GM19239 (cell line): ENCODE data around the gene PPARA.

Experiments
- DNase-seq: peaks from one replicate; pipeline ENCODE4 v3.0.0; 2011; ENCODE audit warnings: low spot score; ENCODE audit not compliant: insufficient read length
- FAIRE-seq: peaks from 2 replicates; lab custom pipeline; 2011; peaks lifted over from hg19 to GRCh38; lab: Jason Lieb, UNC

PPARA gene

GRCh38 chr22:46150034-46150654, at the start of gene PPARA:
Gene PPARA (plus strand): TSS chr22:46150526. CDS start chr22:46198384, 47,858 bp downstream.
- peak; percentile 21 for FAIRE-seq
- DNase-seq, result peak; percentile 99

DNA sequence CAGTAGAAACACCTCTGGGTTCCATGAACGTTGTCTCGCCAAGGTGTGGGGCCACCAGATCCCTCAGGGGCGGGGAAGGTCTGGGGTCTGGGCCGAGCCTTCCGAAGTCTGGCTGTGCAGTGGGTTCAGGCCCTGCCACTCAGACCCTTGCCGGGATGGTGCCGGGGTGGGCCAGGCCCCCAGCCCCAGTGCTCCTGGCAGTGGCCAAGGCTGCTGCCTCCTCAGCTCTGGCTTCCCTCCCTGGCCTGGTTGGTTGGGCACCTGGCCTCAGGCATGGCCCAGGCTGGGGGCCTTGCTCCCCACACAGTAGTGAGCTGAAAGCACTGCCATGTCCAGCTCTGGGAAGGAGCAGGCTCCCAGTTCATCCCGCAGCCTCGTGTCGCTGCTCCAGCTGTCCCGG, 48.2 kb upstream of the PPARA start:
- no peak for DNase-seq

DNA sequence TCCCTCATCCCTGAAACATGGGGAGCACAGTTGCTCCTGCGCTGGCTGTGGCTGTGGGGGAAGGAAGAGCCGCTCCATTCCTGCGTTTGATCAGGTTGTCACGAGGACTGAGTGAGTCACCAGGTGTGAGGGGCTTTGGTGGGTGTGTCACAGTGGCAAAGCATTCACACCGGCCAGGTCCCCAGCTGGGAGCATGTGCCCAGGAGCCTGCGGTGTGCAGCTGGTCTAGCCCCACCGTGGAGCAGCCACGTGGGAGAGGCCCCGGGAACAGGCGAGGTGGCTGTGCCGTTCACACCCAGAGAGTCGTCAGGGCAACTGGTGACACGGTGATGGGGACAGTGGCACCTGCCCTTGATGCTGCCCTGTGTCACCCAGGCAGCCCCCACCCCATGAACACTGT, 47.6 kb upstream of the PPARA start:
- FAIRE-seq (no peak), DNase-seq (no peak)

More for the DNA sequence above, 48.2 kb upstream of the PPARA start:
- no peak for FAIRE-seq

DNA sequence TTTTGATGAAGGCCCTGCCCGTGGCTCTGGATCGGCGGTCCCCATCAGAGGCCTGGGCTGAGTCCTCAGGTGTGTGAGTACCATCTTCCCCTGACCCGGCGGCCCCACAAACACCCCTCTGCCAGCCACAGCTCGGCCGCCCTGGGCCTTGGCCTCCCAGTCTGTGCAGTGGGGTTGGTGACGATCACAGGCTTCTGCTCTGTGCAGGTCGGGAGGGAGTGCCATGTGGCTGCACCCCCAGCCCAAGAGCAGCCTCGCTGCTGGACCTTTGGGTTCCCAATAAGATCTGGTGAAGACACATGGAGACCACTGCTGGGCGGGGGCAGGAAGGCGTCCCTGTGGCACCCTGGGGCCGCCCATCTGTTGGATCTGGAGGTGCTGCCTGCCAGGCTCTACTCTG, 47.1 kb upstream of the PPARA start:
- DNase-seq (no peak), FAIRE-seq (no peak)

DNA sequence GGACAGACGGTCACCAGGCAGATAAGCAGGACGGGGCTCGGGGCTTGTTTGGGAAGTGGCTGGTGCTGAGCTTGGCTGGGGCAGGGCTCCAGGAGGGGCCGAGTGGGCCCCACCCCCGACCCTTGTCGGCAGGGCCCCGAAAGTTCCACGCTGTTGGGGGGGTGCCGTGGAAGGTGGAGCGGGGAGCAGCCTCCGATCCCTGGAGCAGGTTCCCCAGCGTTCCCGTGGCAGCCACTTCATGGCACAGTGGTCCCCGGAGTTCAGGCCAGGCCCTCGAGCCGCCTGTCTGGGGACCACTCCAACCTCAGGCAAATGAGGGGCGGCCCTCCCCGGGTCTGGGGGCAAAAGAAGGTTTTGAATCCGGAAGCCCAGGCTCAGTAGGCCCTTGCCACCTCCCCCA, 46.7 kb upstream of the PPARA start:
- FAIRE-seq (no peak), DNase-seq (no peak)

GRCh38 chr22:46104170-46104880, 46.0 kb upstream of the PPARA start:
- no peak for FAIRE-seq
- no peak for DNase-seq

GRCh38 chr22:46104881-46105493, 45.3 kb upstream of the PPARA start:
- DNase-seq (no peak), FAIRE-seq (no peak)

- no peak for DNase-seq
- FAIRE-seq, result no peak
Observed at GRCh38 chr22:46105494-46106278, 44.6 kb upstream of the PPARA start.

- DNase-seq, result no peak
- no peak for FAIRE-seq
Observed at GRCh38 chr22:46106279-46107022, 43.9 kb upstream of the PPARA start.

GRCh38 chr22:46107089-46107664, 43.1 kb upstream of the PPARA start:
- FAIRE-seq (no peak), DNase-seq (no peak)

GRCh38 chr22:46107753-46108563, 42.4 kb upstream of the PPARA start:
- no peak for DNase-seq
- FAIRE-seq, result no peak

DNA sequence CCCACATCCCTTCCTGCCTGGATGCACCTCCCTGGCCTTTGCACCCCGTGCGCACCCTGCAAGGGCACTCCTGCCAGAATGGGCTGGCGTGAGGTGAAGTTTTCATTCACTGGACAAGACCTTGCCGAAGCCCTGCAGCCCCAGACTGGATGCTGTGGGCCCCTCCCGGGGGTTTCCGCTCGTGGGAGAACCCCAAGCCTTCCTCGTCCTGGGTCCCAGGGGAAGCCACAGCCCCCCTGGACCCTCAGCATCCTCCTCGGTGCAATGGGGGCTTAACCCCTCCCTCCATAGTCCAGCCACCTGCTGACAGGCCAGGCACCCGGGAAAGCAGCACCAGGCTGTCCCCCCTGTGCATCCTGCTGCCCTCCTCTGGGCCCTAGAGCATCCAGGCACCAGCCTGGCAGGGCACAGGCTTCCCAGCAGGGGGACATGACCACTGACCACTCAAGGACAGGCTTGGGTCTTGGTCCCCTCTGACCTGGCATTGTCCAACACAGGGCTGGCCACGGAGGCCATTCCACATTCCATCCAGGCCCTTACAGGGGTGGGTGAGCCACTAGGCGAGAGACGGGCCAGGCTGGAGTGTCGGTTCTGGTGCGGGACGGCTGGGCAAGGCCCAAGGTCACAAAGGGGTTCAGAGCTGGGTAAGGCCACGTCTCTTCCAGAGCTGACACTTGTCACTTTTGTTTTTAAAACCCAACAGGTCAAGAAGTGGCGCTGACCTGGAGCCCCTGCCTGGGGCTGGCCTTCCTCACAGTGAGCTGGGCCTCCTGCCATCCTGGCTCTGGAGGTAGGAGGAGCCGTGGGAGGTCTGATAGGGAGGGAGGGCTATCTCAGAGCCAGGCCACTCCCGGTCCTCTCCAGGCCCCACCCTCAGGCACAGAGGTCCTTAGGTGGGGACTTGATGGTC, 41.5 kb upstream of the PPARA start:
- DNase-seq, result no peak
- no peak for FAIRE-seq

GRCh38 chr22:46109474-46110003, 40.8 kb upstream of the PPARA start:
- no peak for DNase-seq
- FAIRE-seq, result no peak

DNA sequence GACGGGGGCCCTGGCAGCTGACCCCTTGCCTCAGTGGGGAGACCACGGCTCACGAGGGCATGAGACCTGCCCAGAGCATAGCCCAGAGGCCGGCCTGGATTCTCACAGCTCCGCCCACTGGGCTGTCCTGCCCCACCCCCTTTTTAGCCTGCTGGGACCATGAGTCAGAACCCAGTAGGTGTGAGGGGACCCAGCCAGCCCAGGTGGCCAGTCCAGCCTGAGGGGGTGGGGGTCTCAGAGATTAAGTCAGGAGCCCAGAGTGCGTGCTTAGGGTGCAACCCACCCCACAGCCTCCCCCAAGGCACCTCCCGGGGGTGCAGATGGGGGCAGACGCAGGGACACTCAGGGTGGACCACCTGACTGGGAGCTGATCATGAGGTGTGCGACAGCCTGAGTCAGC, 40.1 kb upstream of the PPARA start:
- FAIRE-seq, result no peak
- DNase-seq, result peak; percentile 43

- FAIRE-seq, result no peak
- no peak for DNase-seq
Observed at GRCh38 chr22:46111645-46112306, 38.5 kb upstream of the PPARA start.

- FAIRE-seq (no peak), DNase-seq (no peak)
Observed at GRCh38 chr22:46112405-46112804, 37.9 kb upstream of the PPARA start.
